HL-60/S4 (cell line): ENCODE data around the gene TBC1D19.
"Not testable (repeated sequence)": the region's sequence is repeated elsewhere in the genome, so short reads cannot be mapped to it uniquely, and the experiment has no call there.

ENCODE experiments used
- in situ Hi-C: fragments of 300-500 bp; cut with MboI; formaldehyde crosslinking; loops from 2 replicates; pipeline ENCODE4 v1.14.3; 2022; ENCODE audit warnings: low sequenced_read_pairs

TBC1D19 gene

GRCh38 chr4:26594778-26595177 is 10.9 kb downstream of the TBC1D19 start:
- in situ Hi-C loops: no loop called here

GRCh38 chr4:26596843-26597242 is 13.0 kb downstream of the TBC1D19 start:
- in situ Hi-C loops: no loop called here

- in situ Hi-C loops: no loop called here
Measured at GRCh38 chr4:26601204-26601603, 17.3 kb downstream of the TBC1D19 start.

- in situ Hi-C loops: no loop called here
Measured at GRCh38 chr4:26607776-26608175, 23.9 kb downstream of the TBC1D19 start.

- in situ Hi-C loops: no loop called here
Measured at GRCh38 chr4:26609391-26609790, 25.5 kb downstream of the TBC1D19 start.

- in situ Hi-C loops: no loop called here
Measured at GRCh38 chr4:26609868-26610267, 26.0 kb downstream of the TBC1D19 start.

GRCh38 chr4:26611372-26611771 is 27.5 kb downstream of the TBC1D19 start:
- in situ Hi-C loops: no loop called here

GRCh38 chr4:26611885-26612284 is 28.0 kb downstream of the TBC1D19 start:
- in situ Hi-C loops: no loop called here

- in situ Hi-C loops: no loop called here
Measured at GRCh38 chr4:26613237-26613636, 29.4 kb downstream of the TBC1D19 start.

GRCh38 chr4:26613735-26614134 is 29.9 kb downstream of the TBC1D19 start:
- in situ Hi-C loops: no loop called here

GRCh38 chr4:26619784-26620183 is 35.9 kb downstream of the TBC1D19 start:
- in situ Hi-C loops: no loop called here

- in situ Hi-C loops: no loop called here
Measured at GRCh38 chr4:26621366-26621765, 37.5 kb downstream of the TBC1D19 start.

- in situ Hi-C loops: no loop called here
Measured at GRCh38 chr4:26622913-26623312, 39.0 kb downstream of the TBC1D19 start.

- in situ Hi-C loops: not testable (repeated sequence)
Measured at GRCh38 chr4:26626658-26627057, 42.8 kb downstream of the TBC1D19 start.

- in situ Hi-C loops: no loop called here
Measured at GRCh38 chr4:26632916-26633315, 49.0 kb downstream of the TBC1D19 start.

GRCh38 chr4:26634237-26634636 is 50.4 kb downstream of the TBC1D19 start:
- in situ Hi-C loops: no loop called here

- in situ Hi-C loops: no loop called here
Measured at GRCh38 chr4:26636458-26636857, 52.6 kb downstream of the TBC1D19 start.

GRCh38 chr4:26640639-26641038 is 56.8 kb downstream of the TBC1D19 start:
- in situ Hi-C loops: not testable (repeated sequence)

- in situ Hi-C loops: no loop called here
Measured at GRCh38 chr4:26647523-26648224, 63.8 kb downstream of the TBC1D19 start.

GRCh38 chr4:26648260-26648659 is 64.4 kb downstream of the TBC1D19 start:
- in situ Hi-C loops: no loop called here

GRCh38 chr4:26660261-26660660 is 76.4 kb downstream of the TBC1D19 start:
- in situ Hi-C loops: no loop called here

GRCh38 chr4:26663888-26664287 is 80.0 kb downstream of the TBC1D19 start:
- in situ Hi-C loops: no loop called here

GRCh38 chr4:26670903-26671537 is 87.1 kb downstream of the TBC1D19 start:
- in situ Hi-C loops: no loop called here
